ENCODE data around the gene NDUFA3. TPM values are rescaled to one million over a fixed set of nuclear protein-coding genes. Genes with fewer than 3 reads are reported as not detected.

NDUFA3 gene
- total and polyA plus RNA-seq, 2 of the 13 experiments (the other 11 are each of a cell fraction or from before 2014, with no cell fraction given), result 31.6 to 75.4 TPM

DNA sequence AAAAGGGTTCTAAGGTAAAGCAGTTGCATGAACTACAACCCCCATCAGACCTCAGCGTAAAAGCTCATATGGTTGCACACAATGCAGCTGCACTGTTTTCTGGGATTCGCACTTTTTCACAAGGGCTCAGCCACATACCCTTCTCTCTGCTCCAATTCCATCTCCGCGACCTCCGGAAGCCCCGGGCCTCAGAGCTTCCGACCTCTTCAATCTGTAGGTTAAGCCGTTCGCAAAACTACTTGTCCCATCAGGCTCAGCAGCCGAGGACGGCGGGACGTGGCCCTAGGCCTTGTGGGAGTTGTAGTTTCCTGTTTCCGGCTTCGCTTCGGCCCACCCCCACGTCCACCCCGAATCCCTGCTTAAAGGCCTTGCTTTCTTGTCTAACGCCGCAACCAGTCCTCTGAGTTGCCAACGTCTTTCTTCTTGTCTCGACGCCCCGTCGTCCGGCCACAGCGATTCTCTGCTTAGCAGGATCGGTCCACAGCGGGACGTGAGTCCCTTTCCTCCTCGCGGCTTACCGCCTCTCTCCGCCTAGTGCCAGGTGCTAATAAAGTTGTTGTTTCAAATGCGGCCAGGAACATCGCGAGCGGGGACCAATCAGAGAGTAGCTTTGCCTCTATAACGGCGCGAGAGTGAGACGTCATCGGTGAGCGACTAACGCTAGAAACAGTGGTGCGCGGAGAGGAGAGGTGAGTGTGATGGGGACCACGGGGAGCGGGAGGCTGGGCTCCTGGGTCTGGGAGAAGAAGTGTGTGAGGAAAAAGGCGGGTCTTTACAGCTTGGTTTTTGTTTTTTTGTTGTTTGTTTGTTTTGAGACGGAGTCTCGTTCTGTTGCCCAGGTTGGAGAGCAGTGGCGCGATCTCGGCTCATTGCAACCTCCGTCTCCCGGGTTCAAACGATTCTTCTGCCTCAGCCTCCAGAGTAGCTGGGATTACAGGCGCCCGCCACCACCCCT is 12.7 kb downstream of the NDUFA3 start, which contains the start of the genes PRPF31 and TFPT (continued):
- TF ChIP-seq YEATS4 (CRISPR knock-in tag; IDR thresholded peaks at IDR 0.05; ENCODE audit: borderline replicate concordance) (peak; percentile 84), BCL6 (CRISPR knock-in tag; IDR thresholded peaks at IDR 0.05) (peak; percentile 9; the same call in 1 of the 2 replicates), ZIK1 (CRISPR knock-in tag; IDR thresholded peaks at IDR 0.05; ENCODE audit: borderline replicate concordance, low read depth) (no peak), EEA1 (CRISPR knock-in tag; IDR thresholded peaks at IDR 0.05; ENCODE audit: borderline replicate concordance) (peak; percentile 37; the same call in 1 of the 2 replicates), AGO1 (IDR thresholded peaks at IDR 0.05; ENCODE audit: low read depth, low read length, poor library complexity, severe bottlenecking) (peak; percentile 86), ZBTB1 (CRISPR knock-in tag; IDR thresholded peaks at IDR 0.05; ENCODE audit: borderline replicate concordance) (0 out of 2 replicates have a peak, but pooled peaks have one; percentile 35), FOXC1 (CRISPR knock-in tag; IDR thresholded peaks at IDR 0.05; ENCODE audit: borderline replicate concordance) (peak; percentile 52; the same call in 1 of the 2 replicates), ZNF3 (CRISPR knock-in tag; IDR thresholded peaks at IDR 0.05) (no peak), ZNF207 (IDR thresholded peaks at IDR 0.05; ENCODE audit: borderline replicate concordance) (no peak), RAD51 (IDR thresholded peaks at IDR 0.05; ENCODE audit: borderline replicate concordance) (no peak), NFE2L2 (IDR thresholded peaks at IDR 0.05; ENCODE audit: low read length) (no peak), MBNL3 (CRISPR knock-in tag; conservative IDR thresholded peaks at IDR 0.05) (no peak), ERF (CRISPR knock-in tag; IDR thresholded peaks at IDR 0.05) (peak; percentile 80; the same call in 1 of the 2 replicates), RFXAP (CRISPR knock-in tag; IDR thresholded peaks at IDR 0.05; ENCODE audit: borderline replicate concordance) (peak; percentile 54; the same call in 1 of the 2 replicates), POLR2AphosphoS2 (IDR thresholded peaks at IDR 0.05; ENCODE audit: low read depth, low read length) (peak; percentile 82; the same call in 1 of the 2 replicates), ZNF30 (CRISPR knock-in tag; IDR thresholded peaks at IDR 0.05) (no peak)
- TF ChIP-seq, protein P1, sequence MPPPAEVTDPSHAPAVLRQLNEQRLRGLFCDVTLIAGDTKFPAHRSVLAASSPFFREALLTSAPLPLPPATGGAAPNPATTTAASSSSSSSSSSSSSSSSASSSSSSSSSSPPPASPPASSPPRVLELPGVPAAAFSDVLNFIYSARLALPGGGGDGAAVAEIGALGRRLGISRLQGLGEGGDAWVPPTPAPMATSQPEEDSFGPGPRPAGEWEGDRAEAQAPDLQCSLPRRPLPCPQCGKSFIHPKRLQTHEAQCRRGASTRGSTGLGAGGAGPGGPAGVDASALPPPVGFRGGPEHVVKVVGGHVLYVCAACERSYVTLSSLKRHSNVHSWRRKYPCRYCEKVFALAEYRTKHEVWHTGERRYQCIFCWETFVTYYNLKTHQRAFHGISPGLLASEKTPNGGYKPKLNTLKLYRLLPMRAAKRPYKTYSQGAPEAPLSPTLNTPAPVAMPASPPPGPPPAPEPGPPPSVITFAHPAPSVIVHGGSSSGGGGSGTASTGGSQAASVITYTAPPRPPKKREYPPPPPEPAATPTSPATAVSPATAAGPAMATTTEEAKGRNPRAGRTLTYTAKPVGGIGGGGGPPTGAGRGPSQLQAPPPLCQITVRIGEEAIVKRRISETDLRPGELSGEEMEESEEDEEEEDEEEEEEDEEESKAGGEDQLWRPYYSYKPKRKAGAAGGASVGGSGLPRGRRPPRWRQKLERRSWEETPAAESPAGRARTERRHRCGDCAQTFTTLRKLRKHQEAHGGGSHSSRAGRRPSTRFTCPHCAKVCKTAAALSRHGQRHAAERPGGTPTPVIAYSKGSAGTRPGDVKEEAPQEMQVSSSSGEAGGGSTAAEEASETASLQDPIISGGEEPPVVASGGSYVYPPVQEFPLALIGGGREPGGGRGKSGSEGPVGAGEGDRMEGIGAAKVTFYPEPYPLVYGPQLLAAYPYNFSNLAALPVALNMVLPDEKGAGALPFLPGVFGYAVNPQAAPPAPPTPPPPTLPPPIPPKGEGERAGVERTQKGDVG (CRISPR knock-in tag; IDR thresholded peaks at IDR 0.05; ENCODE audit: borderline replicate concordance), result no peak
- TF ChIP-seq, protein P2, sequence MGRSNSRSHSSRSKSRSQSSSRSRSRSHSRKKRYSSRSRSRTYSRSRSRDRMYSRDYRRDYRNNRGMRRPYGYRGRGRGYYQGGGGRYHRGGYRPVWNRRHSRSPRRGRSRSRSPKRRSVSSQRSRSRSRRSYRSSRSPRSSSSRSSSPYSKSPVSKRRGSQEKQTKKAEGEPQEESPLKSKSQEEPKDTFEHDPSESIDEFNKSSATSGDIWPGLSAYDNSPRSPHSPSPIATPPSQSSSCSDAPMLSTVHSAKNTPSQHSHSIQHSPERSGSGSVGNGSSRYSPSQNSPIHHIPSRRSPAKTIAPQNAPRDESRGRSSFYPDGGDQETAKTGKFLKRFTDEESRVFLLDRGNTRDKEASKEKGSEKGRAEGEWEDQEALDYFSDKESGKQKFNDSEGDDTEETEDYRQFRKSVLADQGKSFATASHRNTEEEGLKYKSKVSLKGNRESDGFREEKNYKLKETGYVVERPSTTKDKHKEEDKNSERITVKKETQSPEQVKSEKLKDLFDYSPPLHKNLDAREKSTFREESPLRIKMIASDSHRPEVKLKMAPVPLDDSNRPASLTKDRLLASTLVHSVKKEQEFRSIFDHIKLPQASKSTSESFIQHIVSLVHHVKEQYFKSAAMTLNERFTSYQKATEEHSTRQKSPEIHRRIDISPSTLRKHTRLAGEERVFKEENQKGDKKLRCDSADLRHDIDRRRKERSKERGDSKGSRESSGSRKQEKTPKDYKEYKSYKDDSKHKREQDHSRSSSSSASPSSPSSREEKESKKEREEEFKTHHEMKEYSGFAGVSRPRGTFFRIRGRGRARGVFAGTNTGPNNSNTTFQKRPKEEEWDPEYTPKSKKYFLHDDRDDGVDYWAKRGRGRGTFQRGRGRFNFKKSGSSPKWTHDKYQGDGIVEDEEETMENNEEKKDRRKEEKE (IDR thresholded peaks at IDR 0.05), result no peak
- TF ChIP-seq, protein P3, sequence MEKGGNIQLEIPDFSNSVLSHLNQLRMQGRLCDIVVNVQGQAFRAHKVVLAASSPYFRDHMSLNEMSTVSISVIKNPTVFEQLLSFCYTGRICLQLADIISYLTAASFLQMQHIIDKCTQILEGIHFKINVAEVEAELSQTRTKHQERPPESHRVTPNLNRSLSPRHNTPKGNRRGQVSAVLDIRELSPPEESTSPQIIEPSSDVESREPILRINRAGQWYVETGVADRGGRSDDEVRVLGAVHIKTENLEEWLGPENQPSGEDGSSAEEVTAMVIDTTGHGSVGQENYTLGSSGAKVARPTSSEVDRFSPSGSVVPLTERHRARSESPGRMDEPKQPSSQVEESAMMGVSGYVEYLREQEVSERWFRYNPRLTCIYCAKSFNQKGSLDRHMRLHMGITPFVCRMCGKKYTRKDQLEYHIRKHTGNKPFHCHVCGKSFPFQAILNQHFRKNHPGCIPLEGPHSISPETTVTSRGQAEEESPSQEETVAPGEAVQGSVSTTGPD (CRISPR knock-in tag; IDR thresholded peaks at IDR 0.05), result no peak
- TF ChIP-seq, protein P4, sequence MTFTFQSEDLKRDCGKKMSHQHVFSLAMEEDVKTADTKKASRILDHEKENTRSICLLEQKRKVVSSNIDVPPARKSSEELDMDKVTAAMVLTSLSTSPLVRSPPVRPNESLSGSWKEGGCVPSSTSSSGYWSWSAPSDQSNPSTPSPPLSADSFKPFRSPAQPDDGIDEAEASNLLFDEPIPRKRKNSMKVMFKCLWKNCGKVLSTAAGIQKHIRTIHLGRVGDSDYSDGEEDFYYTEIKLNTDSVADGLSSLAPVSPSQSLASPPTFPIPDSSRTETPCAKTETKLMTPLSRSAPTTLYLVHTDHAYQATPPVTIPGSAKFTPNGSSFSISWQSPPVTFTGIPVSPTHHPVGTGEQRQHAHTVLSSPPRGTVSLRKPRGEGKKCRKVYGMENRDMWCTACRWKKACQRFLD (CRISPR knock-in tag; IDR thresholded peaks at IDR 0.05; ENCODE audit: borderline replicate concordance), result peak; percentile 65; the same call in 1 of the 2 replicates
